IMR-90 (cell line): ENCODE results near the gene CST4. TPM values are rescaled to one million over a fixed set of nuclear protein-coding genes. Genes with fewer than 3 reads are reported as not detected.

Experiments used
- ATAC-seq: fragments of 200-7000 bp; cut with Tn5 transposase; 2 replicates; pipeline ENCODE4 v1.9.1; 2020; ENCODE audit warnings: low read depth, mild to moderate bottlenecking, moderate library complexity
- BruUV-seq: library from RNA; stranded (reverse); fragments of 400-500 nt; replicated peaks from 2 replicates; lab custom pipeline; 2021; lab: Mats Ljungman, UMichigan
- CTCF ChIA-PET: fragments of 300-600 bp; formaldehyde crosslinking; extraction: SDS; loops from one replicate; lab custom pipeline; 2021; ENCODE audit warnings: antibody characterized with exemption; lab: Yijun Ruan, JAX
- POLR2A ChIA-PET: fragments of 300-600 bp; sonication (Branson Sonifier 250); formaldehyde crosslinking; loops from one replicate; lab custom pipeline; 2022; ENCODE audit warnings: antibody characterized with exemption; ENCODE audit not compliant: unreplicated experiment; lab: Charles Lee
- DNase-seq: peaks from one replicate; pipeline ENCODE4 v3.0.0; 2013
- H2AFZ ChIP-seq: replicated peaks from 2 replicates; pipeline ENCODE3; 2013; ENCODE audit warnings: low read length, mild to moderate bottlenecking; ENCODE audit not compliant: poor library complexity
- H2AK5ac ChIP-seq: 2 replicates; pipeline ENCODE4 v1.6.1; 2013; ENCODE audit warnings: low read depth, low read length, inconsistent platforms
- H2AK9ac ChIP-seq: replicated peaks from 2 replicates; pipeline ENCODE3; 2013; ENCODE audit warnings: mild to moderate bottlenecking, low read depth, low read length, moderate library complexity; ENCODE audit not compliant: poor library complexity
- H2BK120ac ChIP-seq: 2 replicates; pipeline ENCODE4 v1.6.1; 2013; ENCODE audit warnings: low read depth, low read length, inconsistent platforms
- H2BK15ac ChIP-seq: 3 replicates; pipeline ENCODE4 v1.6.1; 2013; ENCODE audit warnings: low read depth, low read length, inconsistent platforms
- H2BK20ac ChIP-seq: 2 replicates; pipeline ENCODE4 v1.6.1; 2013; ENCODE audit warnings: low read depth, mild to moderate bottlenecking, inconsistent platforms, low read length, moderate library complexity
- H2BK5ac ChIP-seq: 2 replicates; pipeline ENCODE4 v1.6.1; 2013; ENCODE audit warnings: mild to moderate bottlenecking, low read depth, low read length, inconsistent platforms; ENCODE audit not compliant: poor library complexity, severe bottlenecking
- H3K14ac ChIP-seq: replicated peaks from 2 replicates; pipeline ENCODE4 v1.6.1; 2013; ENCODE audit warnings: low read depth, low read length, inconsistent platforms
- H3K18ac ChIP-seq: 2 replicates; pipeline ENCODE4 v1.6.1; 2013; ENCODE audit warnings: low read depth, low read length, control low read depth
- H3K23ac ChIP-seq: 2 replicates; pipeline ENCODE4 v1.6.1; 2013; ENCODE audit warnings: low read depth, low read length, inconsistent platforms
- H3K27ac ChIP-seq: 2 replicates; pipeline ENCODE4 v1.5.1; 2013; ENCODE audit warnings: mild to moderate bottlenecking, control low read depth, low read length; ENCODE audit not compliant: insufficient read depth
- H3K27me3 ChIP-seq: 2 replicates; pipeline ENCODE4 v1.6.1; 2013; ENCODE audit warnings: low read length; ENCODE audit not compliant: control insufficient read depth, insufficient read depth
- H3K36me3 ChIP-seq: 2 replicates; pipeline ENCODE4 v1.6.1; 2013; ENCODE audit warnings: low read length, mixed read lengths; ENCODE audit not compliant: control insufficient read depth, insufficient read depth
- H3K4ac ChIP-seq: 2 replicates; pipeline ENCODE4 v1.6.1; 2013; ENCODE audit warnings: low read depth, low read length, inconsistent platforms
- H3K4me1 ChIP-seq: 2 replicates; pipeline ENCODE4 v1.6.1; 2013; ENCODE audit warnings: low read length, mixed read lengths; ENCODE audit not compliant: control insufficient read depth, insufficient read depth
- H3K4me2 ChIP-seq: 2 replicates; pipeline ENCODE4 v1.6.1; 2013; ENCODE audit warnings: low read depth, mild to moderate bottlenecking, control low read depth, low read length, moderate library complexity
- H3K4me3 ChIP-seq: 2 replicates; pipeline ENCODE4 v1.5.1; 2013; ENCODE audit warnings: low read depth, mild to moderate bottlenecking, control low read depth, low read length, moderate library complexity; ENCODE audit not compliant: insufficient read depth
- H3K56ac ChIP-seq: 2 replicates; pipeline ENCODE4 v1.6.1; 2013; ENCODE audit warnings: low read length, inconsistent platforms; ENCODE audit not compliant: insufficient read depth; ENCODE audit errors: extremely low read depth
- H3K79me1 ChIP-seq, 2 experiments: 2 replicates each; pipeline ENCODE4 v1.6.1; 2013; ENCODE audit warnings: low read length in 2 of 2, inconsistent platforms in 1 of 2, low read depth in 1 of 2
- H3K9ac ChIP-seq: 2 replicates; pipeline ENCODE4 v1.6.1; 2013; ENCODE audit warnings: low read depth, low read length, control low read depth
- H3K9me1 ChIP-seq: 2 replicates; pipeline ENCODE4 v1.6.1; 2013; ENCODE audit warnings: low read length, inconsistent platforms; ENCODE audit not compliant: insufficient read depth
- H3K9me3 ChIP-seq: 2 replicates; pipeline ENCODE4 v1.6.1; 2013; ENCODE audit warnings: low read length; ENCODE audit not compliant: control insufficient read depth, insufficient read depth
- H4K20me1 ChIP-seq: 2 replicates; pipeline ENCODE4 v1.6.1; 2013; ENCODE audit warnings: low read length, inconsistent platforms; ENCODE audit not compliant: insufficient read depth
- H4K5ac ChIP-seq: 2 replicates; pipeline ENCODE4 v1.6.1; 2013; ENCODE audit warnings: mild to moderate bottlenecking, low read depth, low read length, control low read depth
- H4K8ac ChIP-seq, 2 experiments: 2 replicates each; pipeline ENCODE4 v1.6.1; 2013; ENCODE audit warnings: low read depth in 2 of 2, low read length in 2 of 2, control low read depth in 1 of 2, inconsistent platforms in 1 of 2
- H4K91ac ChIP-seq: 2 replicates; pipeline ENCODE4 v1.6.1; 2013; ENCODE audit warnings: low read depth, low read length, inconsistent platforms; ENCODE audit not compliant: insufficient read depth
- BHLHE40 ChIP-seq: fragments of 150-350 bp; IDR thresholded peaks from 2 replicates; pipeline ENCODE4 v1.6.1; 2016; ENCODE audit warnings: mild to moderate bottlenecking, low read depth, low read length
- CEBPB ChIP-seq: IDR thresholded peaks from 2 replicates; pipeline ENCODE4 v1.6.1; 2012; ENCODE audit warnings: low read depth, low read length, improper control_type of control experiment
- CHD1 ChIP-seq: IDR thresholded peaks from 2 replicates; pipeline ENCODE4 v1.6.1; 2012; ENCODE audit warnings: low read depth, low read length, improper control_type of control experiment
- CTCF ChIP-seq: conservative IDR thresholded peaks from 2 replicates; pipeline ENCODE4 v1.5.1; 2012; ENCODE audit warnings: mild to moderate bottlenecking, low read depth, low read length, improper control_type of control experiment
- ELK1 ChIP-seq: fragments of 150-350 bp; IDR thresholded peaks from 2 replicates; pipeline ENCODE4 v1.6.1; 2016; ENCODE audit warnings: low read depth, mild to moderate bottlenecking, low read length, moderate library complexity, borderline replicate concordance
- FOS ChIP-seq: fragments of 150-350 bp; IDR thresholded peaks from 2 replicates; pipeline ENCODE4 v1.6.1; 2016; ENCODE audit warnings: low read depth, low read length
- MAFK ChIP-seq: IDR thresholded peaks from 2 replicates; pipeline ENCODE4 v1.6.1; 2012; ENCODE audit warnings: low read depth, low read length, improper control_type of control experiment
- MAZ ChIP-seq: IDR thresholded peaks from 2 replicates; pipeline ENCODE4 v1.6.1; 2012; ENCODE audit warnings: low read depth, mild to moderate bottlenecking, low read length, improper control_type of control experiment, moderate library complexity, borderline replicate concordance
- MXI1 ChIP-seq: IDR thresholded peaks from 2 replicates; pipeline ENCODE4 v1.6.1; 2012; ENCODE audit warnings: low read depth, mild to moderate bottlenecking, low read length, moderate library complexity, borderline replicate concordance
- NFE2L2 ChIP-seq: fragments of 150-350 bp; IDR thresholded peaks from 2 replicates; pipeline ENCODE4 v1.6.1; 2016; ENCODE audit warnings: low read depth, mild to moderate bottlenecking, low read length
- POLR2A ChIP-seq: IDR thresholded peaks from 2 replicates; pipeline ENCODE4 v1.6.1; 2012; ENCODE audit warnings: mild to moderate bottlenecking, low read depth, low read length
- RAD21 ChIP-seq: IDR thresholded peaks from 2 replicates; pipeline ENCODE4 v1.6.1; 2012; ENCODE audit warnings: low read length, improper control_type of control experiment
- RCOR1 ChIP-seq: IDR thresholded peaks from 2 replicates; pipeline ENCODE4 v1.6.1; 2012; ENCODE audit warnings: mild to moderate bottlenecking, low read length, improper control_type of control experiment; ENCODE audit not compliant: insufficient replicate concordance
- RFX5 ChIP-seq: IDR thresholded peaks from 2 replicates; pipeline ENCODE4 v1.8.0; 2012; ENCODE audit warnings: low read depth, mild to moderate bottlenecking, low read length, moderate library complexity
- SMC3 ChIP-seq: fragments of 150-350 bp; IDR thresholded peaks from 2 replicates; pipeline ENCODE4 v1.6.1; 2016; ENCODE audit warnings: low read depth, mild to moderate bottlenecking, antibody characterized with exemption, low read length, moderate library complexity
- USF2 ChIP-seq: fragments of 150-350 bp; IDR thresholded peaks from 2 replicates; pipeline ENCODE4 v1.6.1; 2017; ENCODE audit warnings: mild to moderate bottlenecking, antibody characterized with exemption, low read length, low read depth
- WGBS, 2 experiments: methylation state at CpG; one replicate each; pipeline versions ENCODE4 v1.1.5 to v1.1.7; 2013; ENCODE audit warnings: missing lambda C conversion rate in 2 of 2; ENCODE audit not compliant: insufficient read length in 1 of 2; ENCODE audit errors: extremely low coverage in 2 of 2; 5-methylcytosine and 5-hydroxymethylcytosine counted together
- dilution Hi-C: fragments of 300-500 bp; cut with HindIII; formaldehyde crosslinking; loops from one replicate; pipeline ENCODE4 v1.14.3; 2018; ENCODE audit warnings: low sequenced_read_pairs; ENCODE audit not compliant: unreplicated experiment
- in situ Hi-C: fragments of 300-500 bp; cut with MboI; formaldehyde crosslinking; loops from 3 replicates; pipeline ENCODE4 v1.14.3; 2019; ENCODE audit warnings: low sequenced_read_pairs, inconsistent platforms, mixed read lengths
- intact Hi-C: fragments of 100-400 bp; cut with micrococcal nuclease; formaldehyde crosslinking; loops from 2 replicates; pipeline ENCODE4 v1.10.0; 2022
- polyA plus RNA-seq, 3 experiments: library from polyadenylated mRNA; depleted of rRNA; stranded (reverse); fragments of >200 nt; gene quantifications; 2 replicates each; pipeline ENCODE4 v1.2.3, GENCODE V29; 2012; ENCODE audit warnings: low replicate concordance in 1 of 3
- total RNA-seq: library from RNA; depleted of rRNA; stranded (reverse); fragments of >200 nt; gene quantifications from 2 replicates; pipeline ENCODE4 v1.2.3, GENCODE V29; 2012

Gene CST4
- total and polyA plus RNA-seq, 2 of the 4 experiments (the other 2 are of a cell fraction), result not detected

GRCh38 chr20:23725102-23725501, 36.3 kb upstream of the CST4 start:
- Histone ChIP-seq H2AK5ac (no peak overlapping the region), H3K9me1 (no peaks in the 10 kb centered on the region), H3K9me3 (no peaks in the 10 kb centered on the region), H2BK20ac (no peak overlapping the region), H3K36me3 (no peaks in the 10 kb centered on the region), H3K9ac (no peak overlapping the region), H2BK5ac (no peak overlapping the region), H3K4me1 (no peaks in the 10 kb centered on the region), H2AK9ac (no peak overlapping the region), H3K14ac (no peak overlapping the region), H4K20me1 (no peaks in the 10 kb centered on the region), H3K27me3 (peaks cover 4% of the 10 kb centered on the region), H3K18ac (no peak overlapping the region), H2BK15ac (no peak overlapping the region), H3K4ac (no peak overlapping the region), H3K23ac (no peak overlapping the region), H3K27ac (no peak overlapping the region), H3K56ac (no peak overlapping the region), H2AFZ (no peak overlapping the region), H3K79me1 (no peaks in the 10 kb centered on the region), H2BK120ac (no peak overlapping the region), H4K91ac (no peak overlapping the region), H3K4me3 (no peak overlapping the region), H4K8ac (no peak overlapping the region), H4K5ac (no peak overlapping the region), H3K4me2 (no peak overlapping the region)
- ChIA-PET POLR2A (no interaction called here), CTCF (no interaction called here)
- TF ChIP-seq BHLHE40 (no peak), POLR2A (no peak), CHD1 (no peak), RAD21 (no peak), MXI1 (no peak), MAZ (no peak), SMC3 (no peak), MAFK (no peak), RFX5 (no peak), FOS (no peak), USF2 (no peak), ELK1 (no peak), NFE2L2 (no peak), CEBPB (no peak), CTCF (no peak), RCOR1 (no peak)
- BruUV-seq, result no TSS peak
- DNase-seq (no peak), ATAC-seq (no peak)
- 55% methylated on average over 2 of the region's 3 CpGs; no CpG with 5 or more reads in 1 of the 2 experiments for WGBS, 2 experiments
- dilution Hi-C loops, result no loop called here
- in situ Hi-C loops, result no loop called here
- intact Hi-C loops, result loop anchor here (10.0 kb wide), 1 partner anchor 60 kb away; no protein-coding TSS in a partner anchor
